NCI-H774 (cell line): ENCODE measurements around the gene MLEC.
"Not testable (repeated sequence)": the region's sequence is repeated elsewhere in the genome, so short reads cannot be mapped to it uniquely, and the experiment has no call there.

Source experiments
- DNase-seq: peaks from one replicate; lab custom pipeline; 2025; lab: John Stamatoyannopoulos, UW

MLEC gene

GRCh38 chr12:120662879-120663278 is 24.1 kb upstream of the MLEC start:
- no peak for DNase-seq

GRCh38 chr12:120663741-120664140 is 23.2 kb upstream of the MLEC start:
- no peak for DNase-seq

- DNase-seq: no peak
Measured at GRCh38 chr12:120666571-120667390, 20.2 kb upstream of the MLEC start.

- DNase-seq: no peak
Measured at GRCh38 chr12:120668091-120668867, 18.7 kb upstream of the MLEC start.

- no peak for DNase-seq
Measured at GRCh38 chr12:120668868-120669840, 17.8 kb upstream of the MLEC start.

- not testable (repeated sequence) for DNase-seq
Measured at GRCh38 chr12:120670237-120670636, 16.7 kb upstream of the MLEC start.

GRCh38 chr12:120670667-120671066 is 16.3 kb upstream of the MLEC start:
- no peak for DNase-seq

- DNase-seq: no peak
Measured at GRCh38 chr12:120674097-120674636, 12.8 kb upstream of the MLEC start.

GRCh38 chr12:120677765-120678473 is 9.0 kb upstream of the MLEC start:
- DNase-seq: no peak

GRCh38 chr12:120678572-120678971 is 8.4 kb upstream of the MLEC start:
- DNase-seq: no peak

GRCh38 chr12:120680165-120680738 is 6.7 kb upstream of the MLEC start:
- DNase-seq: no peak

- DNase-seq: no peak
Measured at GRCh38 chr12:120684523-120684932, 2.4 kb upstream of the MLEC start.

- no peak for DNase-seq
Measured at GRCh38 chr12:120685522-120685921, 1.4 kb upstream of the MLEC start.

GRCh38 chr12:120686151-120686689 is 729 bp upstream of the MLEC start:
- peak; percentile 100 for DNase-seq

- no peak for DNase-seq
Measured at GRCh38 chr12:120687578-120688289, 785 bp downstream of the MLEC start.

GRCh38 chr12:120688527-120689071 is 1.6 kb downstream of the MLEC start:
- no peak for DNase-seq

GRCh38 chr12:120689397-120690082 is 2.6 kb downstream of the MLEC start:
- DNase-seq: no peak

GRCh38 chr12:120690083-120690450 is 3.1 kb downstream of the MLEC start:
- DNase-seq: no peak

GRCh38 chr12:120690978-120691377 is 4.0 kb downstream of the MLEC start:
- no peak for DNase-seq
